GM23338 (cell line): ENCODE data around the gene FAT1.

Experiments
- CTCF ChIP-seq, 2 experiments: fragments of 200-600 bp in 1 of 2; sonication (generic) in 1 of 2; conservative IDR thresholded peaks; 2 replicates each; pipeline versions ENCODE4 v1.5.1 to v1.6.1; 2016 to 2017; ENCODE audit warnings: antibody characterized with exemption in 2 of 2, low read depth in 2 of 2, mild to moderate bottlenecking in 2 of 2, moderate library complexity in 1 of 2
- EZH2 ChIP-seq: fragments of 200-600 bp; sonication (generic); IDR thresholded peaks from one replicate; pipeline ENCODE4 v1.8.0; 2017; ENCODE audit warnings: antibody characterized with exemption, mild to moderate bottlenecking, low read depth; ENCODE audit not compliant: unreplicated experiment
- STAT1 ChIP-seq: IDR thresholded peaks from one replicate; pipeline ENCODE4 v1.6.1; 2016; ENCODE audit warnings: antibody characterized with exemption; ENCODE audit not compliant: unreplicated experiment

GRCh38 chr4:186727169-186727976, 3.7 kb upstream of the FAT1 start:
- no peak for TF ChIP-seq EZH2
- TF ChIP-seq CTCF (conservative IDR thresholded peaks at IDR 0.05; ENCODE audit: low read depth in 2 of 2): no peak
- TF ChIP-seq STAT1: no peak
